Activated naive CD4-positive, alpha-beta T cell treated with anti-CD3 and anti-CD28 coated beads for 36 hours (primary cell): Measurements from ENCODE around the gene PRR20C. TPM values are rescaled to one million over a fixed set of nuclear protein-coding genes. Genes with fewer than 3 reads are reported as not detected.
"Not testable (repeated sequence)": the region's sequence is repeated elsewhere in the genome, so short reads cannot be mapped to it uniquely, and the experiment has no call there.

Experiments
- CTCF ChIA-PET: fragments of 350-600 bp; sonication (Branson Sonifier 250); formaldehyde crosslinking; loops from one replicate; lab custom pipeline; 2021; ENCODE audit warnings: antibody characterized with exemption; lab: Charles Lee
- DNase-seq: peaks from one replicate; pipeline ENCODE4 v3.0.0-alpha.2; 2020
- H3K27ac Mint-ChIP-seq: one replicate; pipeline ENCODE4 v1.8.0; 2021; ENCODE audit warnings: mild to moderate bottlenecking, mixed read lengths
- H3K27me3 Mint-ChIP-seq: one replicate; pipeline ENCODE4 v1.8.0; 2021; ENCODE audit warnings: low read depth, mixed read lengths
- H3K36me3 Mint-ChIP-seq: one replicate; pipeline ENCODE4 v1.8.0; 2021; ENCODE audit warnings: low read depth, mixed read lengths
- H3K4me1 Mint-ChIP-seq: one replicate; pipeline ENCODE4 v1.8.0; 2021; ENCODE audit warnings: low read depth, mixed read lengths
- H3K4me3 Mint-ChIP-seq: one replicate; pipeline ENCODE4 v1.8.0; 2021; ENCODE audit warnings: mild to moderate bottlenecking, moderate library complexity, mixed read lengths
- H3K9me3 Mint-ChIP-seq: one replicate; pipeline ENCODE4 v1.8.0; 2021; ENCODE audit warnings: mixed read lengths
- intact Hi-C: fragments of 100-400 bp; cut with micrococcal nuclease; formaldehyde crosslinking; loops from one replicate; pipeline ENCODE4 v1.15.1; 2023
- total RNA-seq, 2 experiments: library from RNA; stranded (reverse); gene quantifications; one replicate each; pipeline ENCODE4 v1.2.3, GENCODE V29; 2021

The PRR20C gene
- total RNA-seq: not detected

DNA sequence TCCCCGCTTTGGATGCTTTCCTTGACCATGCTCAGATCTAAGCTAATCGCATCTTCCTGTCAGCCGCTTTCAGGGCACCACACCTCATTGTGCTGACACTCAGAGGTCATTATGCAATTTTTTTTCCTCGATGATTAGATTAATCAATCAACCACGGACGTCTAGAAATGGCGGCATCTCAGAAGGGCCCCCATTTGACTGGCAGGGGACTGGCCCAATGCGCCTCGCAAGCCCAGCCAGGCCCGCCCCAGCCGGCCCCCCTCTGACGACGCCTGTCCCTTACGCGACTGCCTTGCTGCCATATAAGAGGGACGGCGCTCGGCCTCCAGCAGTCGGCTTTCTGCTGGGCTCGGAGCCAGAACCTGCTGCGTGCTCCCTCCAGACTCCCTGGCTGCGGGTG is at the start of gene PRR20C:
PRR20C (plus strand) TSS at position 301 of the 400 bp plus-strand sequence. CDS start 387 bp downstream, outside the sequence.
- H3K4me1 Mint-ChIP-seq, H3K27me3 Mint-ChIP-seq, CTCF ChIA-PET: not testable (repeated sequence)

DNA sequence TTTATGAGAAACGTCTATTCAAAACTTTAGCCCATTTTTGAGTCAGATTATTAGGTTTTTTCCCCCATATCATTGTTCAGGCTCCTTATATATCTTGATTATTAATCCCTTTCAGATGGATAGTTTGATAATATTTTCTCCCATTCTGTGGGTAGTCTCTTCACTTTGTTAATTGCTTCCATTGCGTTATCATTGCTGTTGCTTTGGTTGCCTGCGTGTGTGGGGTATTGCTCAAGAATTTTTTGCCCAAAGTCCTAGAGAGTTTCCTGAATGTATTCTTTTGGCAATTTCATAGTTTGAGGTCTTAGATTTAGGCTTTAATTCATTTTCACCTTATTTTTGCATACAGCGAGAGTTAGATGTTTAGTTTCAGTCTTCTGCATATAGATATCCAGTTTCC is 38.9 kb upstream of the PRR20C start:
- intact Hi-C loops: no loop called here
- no peak overlapping the region for H3K4me3 Mint-ChIP-seq
- no peaks in the 10 kb centered on the region for H3K27me3 Mint-ChIP-seq
- no peak for DNase-seq
- H3K27ac Mint-ChIP-seq: no peak overlapping the region
- H3K9me3 Mint-ChIP-seq: peaks cover 12% of the 10 kb centered on the region
- H3K36me3 Mint-ChIP-seq: no peaks in the 10 kb centered on the region
- no peaks in the 10 kb centered on the region for H3K4me1 Mint-ChIP-seq
- CTCF ChIA-PET: no interaction called here

More for the DNA sequence above, at the start of gene PRR20C:
- H3K36me3 Mint-ChIP-seq, H3K27ac Mint-ChIP-seq, intact Hi-C loops, H3K9me3 Mint-ChIP-seq, H3K4me3 Mint-ChIP-seq, DNase-seq: not testable (repeated sequence)

DNA sequence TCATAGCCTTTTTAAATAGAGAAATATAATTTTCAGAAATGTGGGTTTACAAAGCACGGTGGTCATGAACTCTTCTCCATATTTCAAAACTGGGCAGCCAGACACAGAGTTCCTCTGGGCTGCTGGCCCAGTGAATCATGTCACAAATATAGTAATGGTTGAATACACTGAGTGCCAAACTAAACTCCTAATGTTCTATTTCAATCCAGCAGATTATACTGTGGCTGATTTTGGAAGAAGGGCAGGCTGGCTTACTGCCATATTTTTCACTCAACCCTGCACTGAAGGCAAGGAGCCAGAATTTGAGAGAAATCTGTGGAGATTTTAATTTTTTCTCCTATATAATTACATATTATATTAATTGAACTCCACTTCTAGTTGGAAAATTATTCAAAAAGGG is 30.2 kb upstream of the PRR20C start:
- Mint-ChIP-seq H3K4me1 (no peaks in the 10 kb centered on the region), H3K36me3 (no peaks in the 10 kb centered on the region), H3K9me3 (peaks cover 2% of the 10 kb centered on the region), H3K27me3 (no peaks in the 10 kb centered on the region), H3K4me3 (no peak overlapping the region), H3K27ac (no peak overlapping the region)
- intact Hi-C loops: no loop called here
- no peak for DNase-seq
- CTCF ChIA-PET: no interaction called here

DNA sequence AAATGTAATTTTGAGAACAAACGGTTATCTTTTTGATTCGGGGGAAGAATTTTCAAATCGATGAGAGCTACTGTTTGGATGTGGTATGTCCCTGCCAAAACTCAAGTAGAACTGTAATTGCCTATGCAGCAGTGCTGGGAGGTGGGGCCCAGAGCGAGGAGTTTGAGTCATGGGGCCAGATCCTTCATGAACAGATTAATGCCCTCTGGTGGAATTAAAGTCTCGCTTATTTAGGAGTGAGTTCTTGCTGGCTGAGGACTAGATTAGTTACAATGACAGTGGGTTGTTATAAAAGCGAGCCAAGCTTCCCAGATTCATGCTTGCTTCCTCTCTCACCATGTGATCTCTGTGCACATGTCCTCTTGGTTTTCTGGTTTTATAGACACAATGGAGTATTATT is 25.0 kb upstream of the PRR20C start:
- no peaks in the 10 kb centered on the region for H3K27me3 Mint-ChIP-seq
- no peak overlapping the region for H3K27ac Mint-ChIP-seq
- H3K4me1 Mint-ChIP-seq: no peaks in the 10 kb centered on the region
- no peak overlapping the region for H3K4me3 Mint-ChIP-seq
- H3K36me3 Mint-ChIP-seq: no peaks in the 10 kb centered on the region
- intact Hi-C loops: no loop called here
- CTCF ChIA-PET: no interaction called here
- H3K9me3 Mint-ChIP-seq: peaks cover 2% of the 10 kb centered on the region
- no peak for DNase-seq

- no peaks in the 10 kb centered on the region for H3K27me3 Mint-ChIP-seq
- CTCF ChIA-PET: no interaction called here
- H3K36me3 Mint-ChIP-seq: no peaks in the 10 kb centered on the region
- DNase-seq: no peak
- H3K9me3 Mint-ChIP-seq: peaks cover 4% of the 10 kb centered on the region
- H3K27ac Mint-ChIP-seq: no peak overlapping the region
- H3K4me1 Mint-ChIP-seq: no peaks in the 10 kb centered on the region
- no peak overlapping the region for H3K4me3 Mint-ChIP-seq
- intact Hi-C loops: no loop called here
These were observed 17.8 kb upstream of the PRR20C start for GRCh38 chr13:57136093-57136492.

- no peak overlapping the region for H3K4me3 Mint-ChIP-seq
- intact Hi-C loops: no loop called here
- H3K36me3 Mint-ChIP-seq: no peaks in the 10 kb centered on the region
- H3K27ac Mint-ChIP-seq: no peak overlapping the region
- CTCF ChIA-PET: no interaction called here
- peaks cover 4% of the 10 kb centered on the region for H3K9me3 Mint-ChIP-seq
- no peak for DNase-seq
- H3K4me1 Mint-ChIP-seq: no peaks in the 10 kb centered on the region
- H3K27me3 Mint-ChIP-seq: no peaks in the 10 kb centered on the region
These were observed 16.3 kb upstream of the PRR20C start for GRCh38 chr13:57137585-57137984.

- Mint-ChIP-seq H3K4me1 (no peaks in the 10 kb centered on the region), H3K27ac (no peak overlapping the region), H3K27me3 (no peaks in the 10 kb centered on the region), H3K36me3 (no peaks in the 10 kb centered on the region), H3K4me3 (no peak overlapping the region), H3K9me3 (peaks cover 4% of the 10 kb centered on the region)
- intact Hi-C loops: no loop called here
- CTCF ChIA-PET: no interaction called here
- no peak for DNase-seq
These were observed 14.9 kb upstream of the PRR20C start for GRCh38 chr13:57138988-57139387.

DNA sequence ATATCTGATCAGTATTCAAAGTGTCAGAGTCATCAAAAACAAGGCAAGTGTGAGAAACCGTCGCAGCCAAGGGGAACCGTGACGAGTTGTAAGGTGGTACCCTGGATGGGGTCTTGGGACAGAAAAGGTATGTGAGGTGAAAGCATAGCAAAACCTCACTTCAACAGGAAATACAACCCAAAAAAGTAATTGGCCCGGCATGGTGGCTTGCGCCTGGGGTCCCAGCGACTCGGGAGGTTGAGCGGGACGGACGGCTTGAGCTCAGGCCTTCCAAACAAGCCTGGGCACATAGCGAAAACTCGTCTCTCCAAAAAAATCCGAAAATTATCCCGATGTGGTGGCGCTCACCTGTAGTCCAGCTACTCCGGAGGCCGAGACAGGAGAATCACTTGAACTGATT is 14.1 kb upstream of the PRR20C start:
- intact Hi-C loops: not testable (repeated sequence)

DNA sequence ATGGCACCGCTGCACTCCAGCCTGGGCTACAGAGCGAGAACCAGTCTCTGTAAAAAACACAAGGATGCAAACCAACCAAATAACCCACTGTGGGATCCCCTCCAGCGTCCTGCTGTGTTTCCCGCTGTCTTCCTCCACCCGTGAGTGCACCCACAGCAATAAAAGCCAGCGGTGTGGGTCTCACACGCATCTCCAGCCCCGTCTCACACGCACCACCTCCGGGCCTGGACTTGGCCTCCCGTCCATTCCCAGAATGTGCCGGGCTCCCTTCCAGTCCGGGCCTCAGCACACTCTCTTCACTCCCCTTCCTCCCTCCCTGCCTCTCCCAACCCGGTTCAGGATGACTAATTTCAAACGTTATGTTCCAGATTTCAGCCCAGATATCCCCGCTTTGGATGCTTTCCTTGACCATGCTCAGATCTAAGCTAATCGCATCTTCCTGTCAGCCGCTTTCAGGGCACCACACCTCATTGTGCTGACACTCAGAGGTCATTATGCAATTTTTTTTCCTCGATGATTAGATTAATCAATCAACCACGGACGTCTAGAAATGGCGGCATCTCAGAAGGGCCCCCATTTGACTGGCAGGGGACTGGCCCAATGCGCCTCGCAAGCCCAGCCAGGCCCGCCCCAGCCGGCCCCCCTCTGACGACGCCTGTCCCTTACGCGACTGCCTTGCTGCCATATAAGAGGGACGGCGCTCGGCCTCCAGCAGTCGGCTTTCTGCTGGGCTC is 13.5 kb upstream of the PRR20C start, which contains the start of gene PRR20A:
PRR20A (plus strand) TSS at position 684 of the 734 bp plus-strand sequence. CDS start 387 bp downstream, outside the sequence.
- H3K27ac Mint-ChIP-seq, CTCF ChIA-PET, H3K27me3 Mint-ChIP-seq, H3K9me3 Mint-ChIP-seq, H3K36me3 Mint-ChIP-seq, H3K4me3 Mint-ChIP-seq, DNase-seq, H3K4me1 Mint-ChIP-seq, intact Hi-C loops: not testable (repeated sequence)

More for the DNA sequence above, 14.1 kb upstream of the PRR20C start:
- H3K36me3 Mint-ChIP-seq, H3K27me3 Mint-ChIP-seq, DNase-seq, H3K4me1 Mint-ChIP-seq, H3K27ac Mint-ChIP-seq, H3K9me3 Mint-ChIP-seq, CTCF ChIA-PET, H3K4me3 Mint-ChIP-seq: not testable (repeated sequence)

- H3K4me3 Mint-ChIP-seq, H3K9me3 Mint-ChIP-seq, DNase-seq, H3K4me1 Mint-ChIP-seq, CTCF ChIA-PET, H3K27ac Mint-ChIP-seq, H3K27me3 Mint-ChIP-seq, H3K36me3 Mint-ChIP-seq, intact Hi-C loops: not testable (repeated sequence)
These were observed 6.7 kb upstream of the PRR20C start, which contains the start of gene PRR20B for GRCh38 chr13:57147188-57147587. TSS of gene PRR20B (plus strand) at chr13:57147488. CDS start at chr13:57147875, 387 bp downstream.

DNA sequence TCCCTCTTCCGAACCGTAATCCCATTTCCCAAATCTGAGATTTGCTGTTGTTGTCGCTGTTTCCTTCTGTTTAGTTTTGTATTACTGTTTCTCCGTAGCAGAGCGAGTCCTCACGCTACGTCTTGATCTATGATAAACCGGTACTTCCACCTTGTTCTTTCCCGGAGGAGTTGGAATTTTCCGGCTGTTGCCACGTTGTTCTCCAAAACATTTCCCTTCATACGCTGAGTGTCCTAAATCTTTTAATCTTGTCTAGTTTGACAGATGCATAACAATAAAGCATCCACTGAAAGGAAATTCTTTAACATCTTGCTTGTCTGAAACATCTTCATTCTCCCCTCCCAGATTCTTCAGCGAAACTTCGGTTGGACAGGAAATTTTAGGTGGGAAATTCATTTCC is 5.8 kb upstream of the PRR20C start:
- DNase-seq, H3K27ac Mint-ChIP-seq, H3K9me3 Mint-ChIP-seq, H3K27me3 Mint-ChIP-seq, H3K4me3 Mint-ChIP-seq, intact Hi-C loops, H3K4me1 Mint-ChIP-seq, H3K36me3 Mint-ChIP-seq, CTCF ChIA-PET: not testable (repeated sequence)

DNA sequence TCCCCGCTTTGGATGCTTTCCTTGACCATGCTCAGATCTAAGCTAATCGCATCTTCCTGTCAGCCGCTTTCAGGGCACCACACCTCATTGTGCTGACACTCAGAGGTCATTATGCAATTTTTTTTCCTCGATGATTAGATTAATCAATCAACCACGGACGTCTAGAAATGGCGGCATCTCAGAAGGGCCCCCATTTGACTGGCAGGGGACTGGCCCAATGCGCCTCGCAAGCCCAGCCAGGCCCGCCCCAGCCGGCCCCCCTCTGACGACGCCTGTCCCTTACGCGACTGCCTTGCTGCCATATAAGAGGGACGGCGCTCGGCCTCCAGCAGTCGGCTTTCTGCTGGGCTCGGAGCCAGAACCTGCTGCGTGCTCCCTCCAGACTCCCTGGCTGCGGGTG is 6.5 kb downstream of the PRR20C start, which contains the start of gene PRR20D:
PRR20D (plus strand) TSS at position 301 of the 400 bp plus-strand sequence. CDS start 387 bp downstream, outside the sequence.
- intact Hi-C loops, H3K9me3 Mint-ChIP-seq, H3K27ac Mint-ChIP-seq, H3K27me3 Mint-ChIP-seq, DNase-seq, H3K4me3 Mint-ChIP-seq, H3K36me3 Mint-ChIP-seq, CTCF ChIA-PET, H3K4me1 Mint-ChIP-seq: not testable (repeated sequence)

- DNase-seq, H3K9me3 Mint-ChIP-seq, H3K36me3 Mint-ChIP-seq, intact Hi-C loops, H3K4me3 Mint-ChIP-seq, H3K27ac Mint-ChIP-seq, CTCF ChIA-PET, H3K27me3 Mint-ChIP-seq, H3K4me1 Mint-ChIP-seq: not testable (repeated sequence)
These were observed 13.0 kb downstream of the PRR20C start, which contains the start of gene PRR20E for GRCh38 chr13:57166897-57167296. TSS of gene PRR20E (plus strand) at chr13:57167197. CDS start at chr13:57167584, 387 bp downstream.
